Measurements from ENCODE around the gene LDAF1.

LDAF1 gene

GRCh38 chr16:21184834-21185233, 26.4 kb downstream of the LDAF1 start (continued):
- TF ChIP-seq CSRNP3 (CRISPR knock-in tag; IDR thresholded peaks at IDR 0.05): no peak
- no peak for TF ChIP-seq ZNF565 (CRISPR knock-in tag; conservative IDR thresholded peaks at IDR 0.05; ENCODE audit: low read depth)
- no peak for TF ChIP-seq SNAI2 (CRISPR knock-in tag; IDR thresholded peaks at IDR 0.05)
- no peak for TF ChIP-seq ARNTL (CRISPR knock-in tag; IDR thresholded peaks at IDR 0.05; ENCODE audit: borderline replicate concordance, low read depth)
- no peak for TF ChIP-seq CSDC2 (CRISPR knock-in tag; IDR thresholded peaks at IDR 0.05)
- no peak for TF ChIP-seq CREB5 (CRISPR knock-in tag; IDR thresholded peaks at IDR 0.05; ENCODE audit: low read depth)
- no peak for TF ChIP-seq ZNF70 (CRISPR knock-in tag; IDR thresholded peaks at IDR 0.05)
- TF ChIP-seq GLIS3 (CRISPR knock-in tag; IDR thresholded peaks at IDR 0.05): no peak

GRCh38 chr16:21185659-21186325, 27.3 kb downstream of the LDAF1 start:
- TF ChIP-seq POU6F1 (CRISPR knock-in tag; IDR thresholded peaks at IDR 0.05; ENCODE audit: borderline replicate concordance, low read depth): no peak
- no peak for TF ChIP-seq ESRRG (CRISPR knock-in tag; IDR thresholded peaks at IDR 0.05)
- no peak for TF ChIP-seq TSHZ2 (CRISPR knock-in tag; IDR thresholded peaks at IDR 0.05)
- TF ChIP-seq SNAI2 (CRISPR knock-in tag; IDR thresholded peaks at IDR 0.05): no peak
- no peak for TF ChIP-seq ARNTL (CRISPR knock-in tag; IDR thresholded peaks at IDR 0.05; ENCODE audit: borderline replicate concordance, low read depth)
- TF ChIP-seq PPARA (CRISPR knock-in tag; IDR thresholded peaks at IDR 0.05; ENCODE audit: borderline replicate concordance): no peak
- TF ChIP-seq OSR1 (CRISPR knock-in tag; IDR thresholded peaks at IDR 0.05): no peak
- no peak for TF ChIP-seq BACH2 (CRISPR knock-in tag; IDR thresholded peaks at IDR 0.05; ENCODE audit: borderline replicate concordance)
- TF ChIP-seq CSDC2 (CRISPR knock-in tag; IDR thresholded peaks at IDR 0.05): no peak
- no peak for TF ChIP-seq CREB5 (CRISPR knock-in tag; IDR thresholded peaks at IDR 0.05; ENCODE audit: low read depth)
- no peak for ATAC-seq

- TF ChIP-seq TOX (CRISPR knock-in tag; IDR thresholded peaks at IDR 0.05; ENCODE audit: borderline replicate concordance): no peak
- TF ChIP-seq ZNF70 (CRISPR knock-in tag; IDR thresholded peaks at IDR 0.05): no peak
- no peak for TF ChIP-seq ZNF565 (CRISPR knock-in tag; conservative IDR thresholded peaks at IDR 0.05; ENCODE audit: low read depth)
- no peak for TF ChIP-seq ISL1 (CRISPR knock-in tag; IDR thresholded peaks at IDR 0.05)
- no peak for TF ChIP-seq OSR1 (CRISPR knock-in tag; IDR thresholded peaks at IDR 0.05)
- no peak for ATAC-seq
These were observed 27.8 kb downstream of the LDAF1 start for GRCh38 chr16:21186326-21186691.

- ATAC-seq: no peak
- TF ChIP-seq ISL1 (CRISPR knock-in tag; IDR thresholded peaks at IDR 0.05): no peak
- no peak for TF ChIP-seq PPARA (CRISPR knock-in tag; IDR thresholded peaks at IDR 0.05; ENCODE audit: borderline replicate concordance)
- no peak for TF ChIP-seq OSR1 (CRISPR knock-in tag; IDR thresholded peaks at IDR 0.05)
- TF ChIP-seq POU6F1 (CRISPR knock-in tag; IDR thresholded peaks at IDR 0.05; ENCODE audit: borderline replicate concordance, low read depth): no peak
- TF ChIP-seq GLIS3 (CRISPR knock-in tag; IDR thresholded peaks at IDR 0.05): no peak
- TF ChIP-seq PATZ1 (CRISPR knock-in tag; IDR thresholded peaks at IDR 0.05; ENCODE audit: borderline replicate concordance): no peak
- TF ChIP-seq CSDC2 (CRISPR knock-in tag; IDR thresholded peaks at IDR 0.05): no peak
- TF ChIP-seq ZNF565 (CRISPR knock-in tag; conservative IDR thresholded peaks at IDR 0.05; ENCODE audit: low read depth): no peak
- no peak for TF ChIP-seq ESRRG (CRISPR knock-in tag; IDR thresholded peaks at IDR 0.05)
- no peak for TF ChIP-seq ZNF70 (CRISPR knock-in tag; IDR thresholded peaks at IDR 0.05)
- TF ChIP-seq ZC3H10 (CRISPR knock-in tag; IDR thresholded peaks at IDR 0.05): no peak
- no peak for TF ChIP-seq TCF4 (CRISPR knock-in tag; IDR thresholded peaks at IDR 0.05; ENCODE audit: borderline replicate concordance)
These were observed 30.8 kb downstream of the LDAF1 start for GRCh38 chr16:21189311-21189710.
